GM12865 (cell line): Measurements from ENCODE around the gene XPA.

Experiments
- DNase-seq: peaks from one replicate; pipeline ENCODE4 v3.0.0; 2010; ENCODE audit warnings: low read depth
- H3K4me3 ChIP-seq: 2 replicates; pipeline ENCODE4 v1.5.1; 2011; ENCODE audit warnings: mild to moderate bottlenecking, low read depth, low read length, control low read depth
- CTCF ChIP-seq: IDR thresholded peaks from 2 replicates; pipeline ENCODE4 v1.5.1; 2011; ENCODE audit warnings: low read length, control low read depth, low read depth, inconsistent platforms; ENCODE audit not compliant: insufficient read depth; ENCODE audit errors: missing control alignments

XPA gene

GRCh38 chr9:97737429-97737828 is 40.3 kb upstream of the XPA start:
- H3K4me3 ChIP-seq = no peak overlapping the region
- DNase-seq = no peak
- no peak for TF ChIP-seq CTCF

- no peak overlapping the region for H3K4me3 ChIP-seq
- no peak for DNase-seq
- TF ChIP-seq CTCF = no peak
These were observed 38.0 kb upstream of the XPA start for GRCh38 chr9:97735070-97735600.

DNA sequence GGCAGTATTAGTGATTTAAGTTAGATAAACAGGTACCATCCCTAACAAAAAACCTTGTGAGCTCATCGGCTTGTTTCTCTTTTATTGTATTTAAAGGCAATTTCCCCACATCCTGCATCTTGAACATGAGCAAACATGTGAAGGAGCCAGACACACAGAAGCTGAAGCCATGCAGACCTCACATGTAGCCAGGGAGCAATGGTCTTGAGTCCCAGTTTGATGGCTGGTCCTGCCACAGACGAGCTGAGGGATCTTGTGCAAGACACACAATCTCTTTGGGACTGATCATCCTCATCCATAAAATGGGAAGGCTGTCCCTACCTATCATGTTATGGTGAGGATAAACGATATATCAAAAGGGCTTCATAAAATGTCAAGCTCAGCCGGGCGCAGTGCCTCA is 29.6 kb upstream of the XPA start:
- TF ChIP-seq CTCF = no peak
- H3K4me3 ChIP-seq = no peak overlapping the region
- DNase-seq = no peak

DNA sequence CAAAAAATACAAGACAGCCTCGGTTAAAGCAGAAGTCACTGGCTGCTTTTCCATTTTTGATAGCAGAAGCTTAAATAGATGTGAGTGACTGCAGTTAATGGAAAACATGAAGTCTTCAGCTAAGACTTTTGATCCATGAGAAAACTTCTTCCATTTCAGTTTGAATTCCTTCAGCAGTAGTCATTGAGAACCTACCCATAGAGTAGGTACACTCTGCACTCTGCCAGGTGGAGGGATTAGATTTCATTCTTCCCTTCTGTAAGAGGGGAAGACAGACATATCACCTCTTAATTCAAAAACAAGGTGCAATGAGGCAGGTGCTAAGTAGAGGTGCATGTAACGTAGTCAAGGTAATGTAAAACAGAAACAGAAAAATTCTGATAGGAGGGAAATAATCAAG is 26.7 kb upstream of the XPA start:
- no peak for DNase-seq
- H3K4me3 ChIP-seq = no peak overlapping the region
- TF ChIP-seq CTCF = no peak

- DNase-seq = no peak
- H3K4me3 ChIP-seq = no peak overlapping the region
- TF ChIP-seq CTCF = no peak
These were observed 25.2 kb upstream of the XPA start for GRCh38 chr9:97722331-97722730.

DNA sequence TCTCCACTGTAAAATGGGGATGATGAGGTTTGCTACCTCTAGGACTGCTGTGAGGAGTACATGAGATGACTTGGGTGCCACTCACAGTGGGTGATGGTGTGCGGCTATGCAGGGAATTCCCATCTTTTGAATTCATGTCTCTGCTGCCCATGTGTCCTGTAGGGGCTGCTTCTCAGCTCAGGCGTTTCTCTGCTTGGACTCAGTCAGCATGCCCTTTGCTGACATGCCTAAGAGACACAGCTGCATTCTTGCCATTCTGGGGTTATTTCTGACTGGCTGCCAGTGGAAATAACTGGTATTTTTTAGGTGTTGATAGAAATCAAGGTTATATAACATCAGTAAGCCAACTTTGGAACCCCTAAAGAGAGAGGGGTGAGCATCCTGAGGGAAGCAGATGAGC is 24.3 kb upstream of the XPA start:
- H3K4me3 ChIP-seq = no peak overlapping the region
- no peak for DNase-seq
- no peak for TF ChIP-seq CTCF

DNA sequence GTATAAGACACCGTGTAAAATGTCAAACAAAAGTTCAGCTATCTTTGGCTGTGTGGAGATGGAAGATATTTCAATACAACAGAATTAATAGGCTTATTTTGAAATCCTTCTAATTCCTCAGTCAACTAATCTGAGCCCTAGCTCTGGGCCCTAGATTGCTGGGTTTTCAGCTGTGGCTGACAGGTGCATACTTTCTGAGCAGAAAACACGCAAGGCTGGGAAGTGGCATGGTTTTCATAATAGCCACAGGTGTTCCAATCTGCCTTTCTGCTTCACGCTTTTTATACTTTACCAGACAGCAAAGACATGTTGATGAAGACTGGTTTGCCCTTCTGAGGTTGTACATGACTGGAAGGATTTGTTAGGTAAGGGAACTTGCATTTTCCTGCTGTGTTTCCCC is 20.7 kb upstream of the XPA start:
- DNase-seq = no peak
- no peak overlapping the region for H3K4me3 ChIP-seq
- TF ChIP-seq CTCF = no peak
